K562 (cell line): Measurements from ENCODE around the gene NRF1. TPM values are rescaled to one million over a fixed set of nuclear protein-coding genes. Genes with fewer than 3 reads are reported as not detected.

Source experiments
- ATAC-seq: fragments of 200-7000 bp; cut with Tn5 transposase; 3 replicates; pipeline ENCODE4 v1.9.1; 2020; ENCODE audit warnings: moderate library complexity
- BruUV-seq: library from RNA; stranded (reverse); fragments of 400-500 nt; replicated peaks from 2 replicates; lab custom pipeline; 2021; lab: Mats Ljungman, UMichigan
- CTCF ChIA-PET: fragments of 300-600 bp; formaldehyde crosslinking; extraction: SDS; loops from one replicate; lab custom pipeline; 2021; ENCODE audit warnings: low intra/inter-chr PET ratio; lab: Yijun Ruan, JAX
- POLR2A ChIA-PET: fragments of 300-600, 350-650 bp; sonication (Branson Sonifier 250); formaldehyde crosslinking; extraction: SDS; loops from one replicate; lab custom pipeline; 2021; ENCODE audit warnings: antibody characterized with exemption, inconsistent platforms; lab: Yijun Ruan, JAX
- DNase-seq, 4 experiments: peaks; one replicate each; pipeline versions ENCODE4 v3.0.0 to v3.0.0-alpha.2; 2011 to 2018; ENCODE audit warnings: low spot score in 3 of 4, mixed read lengths in 3 of 4; ENCODE audit errors: extremely low read depth in 1 of 4
- FAIRE-seq: peaks from 2 replicates; lab custom pipeline; 2011; peaks lifted over from hg19 to GRCh38; lab: Jason Lieb, UNC
- H2AFZ ChIP-seq: 2 replicates; pipeline ENCODE4 v1.6.0; 2011; ENCODE audit warnings: low read depth, low read length, control low read depth, inconsistent platforms
- H3K27ac ChIP-seq: fragments of 200-600 bp; 3 replicates; pipeline ENCODE4 v1.8.0; 2011; ENCODE audit warnings: low read depth, mild to moderate bottlenecking, control low read depth, inconsistent platforms, low read length, moderate library complexity, mixed read lengths; ENCODE audit errors: extremely low read depth
- H3K27me3 ChIP-seq, 2 experiments: fragments of 300-600 bp in 1 of 2; 2 replicates in 1 of 2; 3 replicates in 1 of 2; pipeline versions ENCODE4 v1.6.0 to v1.8.0; 2011; ENCODE audit warnings: inconsistent platforms in 2 of 2, low read length in 2 of 2, mild to moderate bottlenecking in 1 of 2, mixed read lengths in 1 of 2, moderate library complexity in 1 of 2; ENCODE audit not compliant: control insufficient read depth in 2 of 2, insufficient read depth in 2 of 2
- H3K36me3 ChIP-seq: fragments of 300-600 bp; 3 replicates; pipeline ENCODE4 v1.8.0; 2011; ENCODE audit warnings: mild to moderate bottlenecking, low read length, inconsistent platforms; ENCODE audit not compliant: control insufficient read depth, insufficient read depth
- H3K4me1 ChIP-seq, 2 experiments: fragments of 200-600 bp in 1 of 2; replicated peaks in 1 of 2; 2 replicates in 1 of 2; 3 replicates in 1 of 2; pipeline versions ENCODE4 v1.5.1 to v1.8.0; 2011; ENCODE audit warnings: inconsistent platforms in 2 of 2, low read length in 2 of 2, mild to moderate bottlenecking in 1 of 2, mixed read lengths in 1 of 2, moderate library complexity in 1 of 2; ENCODE audit not compliant: control insufficient read depth in 2 of 2, insufficient read depth in 2 of 2
- H3K4me2 ChIP-seq: 2 replicates; pipeline ENCODE4 v1.6.1; 2011; ENCODE audit warnings: low read length, control low read depth, inconsistent platforms, mixed read lengths; ENCODE audit not compliant: insufficient read depth
- H3K4me3 ChIP-seq: fragments of 200-600 bp; sonication (generic), shearing (Covaris generic); 2 replicates; pipeline ENCODE4 v1.5.1; 2016; ENCODE audit warnings: control low read depth, inconsistent platforms
- H3K79me2 ChIP-seq: fragments of 200-600 bp; 3 replicates; pipeline ENCODE4 v1.8.0; 2011; ENCODE audit warnings: low read length, inconsistent platforms; ENCODE audit not compliant: control insufficient read depth, insufficient read depth
- H3K9ac ChIP-seq, 2 experiments: 2 replicates each; pipeline versions ENCODE4 v1.6.0 to v1.6.1; 2011; ENCODE audit warnings: low read depth in 2 of 2, low read length in 2 of 2, control low read depth in 1 of 2, inconsistent platforms in 1 of 2, mild to moderate bottlenecking in 1 of 2, mixed read lengths in 1 of 2; ENCODE audit not compliant: insufficient read depth in 1 of 2
- H3K9me1 ChIP-seq: one replicate; pipeline ENCODE4 v1.6.0; 2011; ENCODE audit warnings: inconsistent platforms, mild to moderate bottlenecking, low read length, moderate library complexity; ENCODE audit not compliant: control insufficient read depth, insufficient read depth
- H3K9me3 ChIP-seq: replicated peaks from 2 replicates; pipeline ENCODE4 v1.5.1; 2011; ENCODE audit warnings: low read depth, low read length, inconsistent platforms; ENCODE audit not compliant: control insufficient read depth, insufficient read depth
- H4K20me1 ChIP-seq: replicated peaks from 2 replicates; pipeline ENCODE4 v1.6.1; 2011; ENCODE audit warnings: low read length, inconsistent platforms, mixed read lengths; ENCODE audit not compliant: control insufficient read depth, insufficient read depth
- ZNF444 ChIP-seq: fragments of 250-450 bp; sonication (Bioruptor Pico); IDR thresholded peaks from 2 replicates; pipeline ENCODE4 v1.4.0; 2020; ENCODE audit warnings: mild to moderate bottlenecking, moderate library complexity
- WGBS: fragments of 100-300 bp; shearing (Covaris generic); methylation state at CpG from one replicate; pipeline ENCODE4 v1.1.6; 2016; ENCODE audit warnings: low coverage, mixed read lengths; ENCODE audit not compliant: insufficient coverage; ENCODE audit errors: missing lambda C conversion rate; 5-methylcytosine and 5-hydroxymethylcytosine counted together
- in situ Hi-C: fragments of 300-500 bp; cut with MboI; formaldehyde crosslinking; loops from 4 replicates; pipeline ENCODE4 v1.15.0; 2018; ENCODE audit warnings: inconsistent platforms, mixed read lengths
- intact Hi-C: fragments of 100-400 bp; cut with micrococcal nuclease; formaldehyde crosslinking; loops from 2 replicates; pipeline ENCODE4 v1.14.2; 2022
- polyA plus RNA-seq, 8 experiments: library from polyadenylated mRNA; depleted of rRNA in 4 of 8; stranded (reverse) in 5 of 8; unstranded in 3 of 8; fragments of >200 nt; fragmentation: Nextera tagmentation in 2 of 8; fragmentation: Illumina TruSeq in 1 of 8; extraction: Ambion mirVana in 2 of 8; extraction: Trizol in 1 of 8; gene quantifications; 2 replicates each; pipeline versions ENCODE4 v1.2.1 to v1.2.3, GENCODE V29; 2011 to 2014; ENCODE audit warnings: inconsistent platforms in 1 of 8, missing spikeins in 1 of 8
- total RNA-seq, 7 experiments: library from RNA; depleted of rRNA in 6 of 7; stranded (reverse); fragments of >200 nt in 6 of 7; fragmentation: Illumina TruSeq in 2 of 7; extraction: Trizol in 2 of 7; gene quantifications; 2 replicates each; pipeline versions ENCODE4 v1.2.1 to v1.2.3, GENCODE V29; 2011 to 2021; ENCODE audit warnings: low replicate concordance in 1 of 7
- TF ChIP-seq, protein P1 (sequence below), 2 experiments: fragments of 450-650 bp in 1 of 2; sonication (generic) in 1 of 2; formaldehyde crosslinking in 1 of 2; IDR thresholded peaks; 2 replicates each; pipeline versions ENCODE4 v1.7.1 to v1.9.0; 2016 to 2022; ENCODE audit warnings: inconsistent platforms in 1 of 2, mild to moderate bottlenecking in 1 of 2, missing genetic modification reagents in 1 of 2
- TF ChIP-seq, protein P2 (sequence below): fragments of 200-800 bp; sonication (Bioruptor generic); IDR thresholded peaks from 2 replicates; pipeline ENCODE4 v1.6.1; 2017; ENCODE audit warnings: missing genetic modification characterization, missing compliant biosample characterization
- TF ChIP-seq, protein P3 (sequence below): fragments of 250-450 bp; sonication (Bioruptor Pico); IDR thresholded peaks from 2 replicates; pipeline ENCODE4 v1.4.0; 2020; ENCODE audit warnings: mild to moderate bottlenecking

Gene NRF1
- total and polyA plus RNA-seq, 9 of the 15 experiments (the other 6 are each of a cell fraction or from before 2014, with no cell fraction given) = 8.6 to 28.8 (median 20.3) TPM

DNA sequence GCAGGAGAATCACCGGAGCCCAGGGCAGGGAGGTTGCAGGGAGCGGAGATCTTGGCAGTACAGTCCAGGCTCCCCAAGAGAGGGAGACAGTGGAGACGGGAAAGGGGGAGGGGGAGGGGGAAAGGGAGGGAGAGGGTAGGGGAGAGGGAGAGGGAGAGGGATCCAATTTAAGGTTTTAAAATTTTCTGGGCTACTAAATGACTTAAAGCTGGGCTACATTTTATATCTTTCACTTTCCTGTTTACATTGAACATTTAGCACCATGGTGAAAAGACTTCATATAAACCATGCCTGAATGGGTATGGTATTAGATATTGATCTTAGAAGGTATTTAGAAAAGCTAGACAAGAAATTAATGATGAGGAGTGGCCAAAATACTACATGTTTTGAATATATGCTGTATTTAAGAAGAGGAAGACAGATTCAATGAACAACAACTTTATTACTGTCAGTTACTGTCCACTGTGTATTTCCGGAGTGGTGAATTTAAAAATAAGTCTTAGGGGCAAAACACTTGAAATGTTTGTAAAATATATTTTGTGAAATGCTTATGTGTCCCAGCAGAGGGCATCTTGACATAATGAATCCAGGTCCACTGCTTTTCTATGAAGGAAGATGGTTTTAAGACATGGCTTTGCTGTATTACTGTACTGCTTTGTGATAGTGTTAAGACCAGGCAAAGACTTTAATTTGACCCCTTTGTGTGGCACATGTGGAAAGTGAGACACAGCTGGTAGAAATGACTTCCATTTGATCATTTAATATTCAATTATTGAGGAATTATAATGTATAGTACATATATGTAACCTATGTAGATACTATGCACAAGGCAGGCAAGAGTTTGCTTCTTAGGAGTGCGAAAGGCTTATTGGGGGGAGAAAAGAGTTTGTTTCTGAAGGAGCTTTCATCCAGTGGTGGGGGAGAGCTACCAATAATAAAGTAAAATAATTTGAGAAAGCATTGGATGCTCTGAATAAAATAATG, 52.8 kb downstream of the NRF1 start:
- Histone ChIP-seq H2AFZ (no peak overlapping the region), H3K27ac (no peak overlapping the region), H3K79me2 (no peaks in the 10 kb centered on the region), H3K4me3 (no peak overlapping the region), H3K4me1 (no peaks in the 10 kb centered on the region), H3K9me3 (peaks cover 18% of the 10 kb centered on the region), H3K9me1 (no peaks in the 10 kb centered on the region), H3K27me3 (no peaks in the 10 kb centered on the region), H3K4me2 (no peak overlapping the region), H4K20me1 (no peaks in the 10 kb centered on the region), H3K36me3 (peaks cover 21% of the 10 kb centered on the region; the same call in 2 of the 3 replicates), H3K9ac (no peak overlapping the region)
- ChIA-PET POLR2A (interaction anchor here (1.0 kb wide), 1 partner anchor 161 kb away, joined by 3 read pairs; no protein-coding TSS in a partner anchor), CTCF (interaction anchor here (0.6 to 3.5 kb wide), 6 partner anchors 29 to 1167 kb away, joined by 3 to 82 read pairs (median 12); no protein-coding TSS in a partner anchor)
- DNase-seq (peak; percentile 56 to 76 (median 65)), ATAC-seq (peak; percentile 93), FAIRE-seq (peak; percentile 73)
- in situ Hi-C loops (loop anchor here (5.0 kb wide), 2 partner anchors 163 to 348 kb away; no protein-coding TSS in a partner anchor), intact Hi-C loops (loop anchor here (1.0 kb wide), 3 partner anchors 161 to 346 kb away; no protein-coding TSS in a partner anchor)
- WGBS = 69% methylated on average over 4 of the region's 5 CpGs
- BruUV-seq = no TSS peak
- TF ChIP-seq, protein P1, sequence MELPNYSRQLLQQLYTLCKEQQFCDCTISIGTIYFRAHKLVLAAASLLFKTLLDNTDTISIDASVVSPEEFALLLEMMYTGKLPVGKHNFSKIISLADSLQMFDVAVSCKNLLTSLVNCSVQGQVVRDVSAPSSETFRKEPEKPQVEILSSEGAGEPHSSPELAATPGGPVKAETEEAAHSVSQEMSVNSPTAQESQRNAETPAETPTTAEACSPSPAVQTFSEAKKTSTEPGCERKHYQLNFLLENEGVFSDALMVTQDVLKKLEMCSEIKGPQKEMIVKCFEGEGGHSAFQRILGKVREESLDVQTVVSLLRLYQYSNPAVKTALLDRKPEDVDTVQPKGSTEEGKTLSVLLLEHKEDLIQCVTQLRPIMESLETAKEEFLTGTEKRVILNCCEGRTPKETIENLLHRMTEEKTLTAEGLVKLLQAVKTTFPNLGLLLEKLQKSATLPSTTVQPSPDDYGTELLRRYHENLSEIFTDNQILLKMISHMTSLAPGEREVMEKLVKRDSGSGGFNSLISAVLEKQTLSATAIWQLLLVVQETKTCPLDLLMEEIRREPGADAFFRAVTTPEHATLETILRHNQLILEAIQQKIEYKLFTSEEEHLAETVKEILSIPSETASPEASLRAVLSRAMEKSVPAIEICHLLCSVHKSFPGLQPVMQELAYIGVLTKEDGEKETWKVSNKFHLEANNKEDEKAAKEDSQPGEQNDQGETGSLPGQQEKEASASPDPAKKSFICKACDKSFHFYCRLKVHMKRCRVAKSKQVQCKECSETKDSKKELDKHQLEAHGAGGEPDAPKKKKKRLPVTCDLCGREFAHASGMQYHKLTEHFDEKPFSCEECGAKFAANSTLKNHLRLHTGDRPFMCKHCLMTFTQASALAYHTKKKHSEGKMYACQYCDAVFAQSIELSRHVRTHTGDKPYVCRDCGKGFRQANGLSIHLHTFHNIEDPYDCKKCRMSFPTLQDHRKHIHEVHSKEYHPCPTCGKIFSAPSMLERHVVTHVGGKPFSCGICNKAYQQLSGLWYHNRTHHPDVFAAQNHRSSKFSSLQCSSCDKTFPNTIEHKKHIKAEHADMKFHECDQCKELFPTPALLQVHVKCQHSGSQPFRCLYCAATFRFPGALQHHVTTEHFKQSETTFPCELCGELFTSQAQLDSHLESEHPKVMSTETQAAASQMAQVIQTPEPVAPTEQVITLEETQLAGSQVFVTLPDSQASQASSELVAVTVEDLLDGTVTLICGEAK (IDR thresholded peaks at IDR 0.05) = peak; percentile 96
- TF ChIP-seq, protein P1 (CRISPR knock-in tag; IDR thresholded peaks at IDR 0.05) = peak; percentile 96
- TF ChIP-seq, protein P2, sequence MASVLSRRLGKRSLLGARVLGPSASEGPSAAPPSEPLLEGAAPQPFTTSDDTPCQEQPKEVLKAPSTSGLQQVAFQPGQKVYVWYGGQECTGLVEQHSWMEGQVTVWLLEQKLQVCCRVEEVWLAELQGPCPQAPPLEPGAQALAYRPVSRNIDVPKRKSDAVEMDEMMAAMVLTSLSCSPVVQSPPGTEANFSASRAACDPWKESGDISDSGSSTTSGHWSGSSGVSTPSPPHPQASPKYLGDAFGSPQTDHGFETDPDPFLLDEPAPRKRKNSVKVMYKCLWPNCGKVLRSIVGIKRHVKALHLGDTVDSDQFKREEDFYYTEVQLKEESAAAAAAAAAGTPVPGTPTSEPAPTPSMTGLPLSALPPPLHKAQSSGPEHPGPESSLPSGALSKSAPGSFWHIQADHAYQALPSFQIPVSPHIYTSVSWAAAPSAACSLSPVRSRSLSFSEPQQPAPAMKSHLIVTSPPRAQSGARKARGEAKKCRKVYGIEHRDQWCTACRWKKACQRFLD (CRISPR knock-in tag) = no peak
- TF ChIP-seq, protein P3, sequence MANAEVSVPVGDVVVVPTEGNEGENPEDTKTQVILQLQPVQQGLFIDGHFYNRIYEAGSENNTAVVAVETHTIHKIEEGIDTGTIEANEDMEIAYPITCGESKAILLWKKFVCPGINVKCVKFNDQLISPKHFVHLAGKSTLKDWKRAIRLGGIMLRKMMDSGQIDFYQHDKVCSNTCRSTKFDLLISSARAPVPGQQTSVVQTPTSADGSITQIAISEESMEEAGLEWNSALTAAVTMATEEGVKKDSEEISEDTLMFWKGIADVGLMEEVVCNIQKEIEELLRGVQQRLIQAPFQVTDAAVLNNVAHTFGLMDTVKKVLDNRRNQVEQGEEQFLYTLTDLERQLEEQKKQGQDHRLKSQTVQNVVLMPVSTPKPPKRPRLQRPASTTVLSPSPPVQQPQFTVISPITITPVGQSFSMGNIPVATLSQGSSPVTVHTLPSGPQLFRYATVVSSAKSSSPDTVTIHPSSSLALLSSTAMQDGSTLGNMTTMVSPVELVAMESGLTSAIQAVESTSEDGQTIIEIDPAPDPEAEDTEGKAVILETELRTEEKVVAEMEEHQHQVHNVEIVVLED = 0 out of 2 replicates have a peak, but pooled peaks have one; percentile 31
- no peak for TF ChIP-seq ZNF444
